HCT116 (cell line): ENCODE measurements around the gene CCDC188. TPM values are rescaled to one million over a fixed set of nuclear protein-coding genes. Genes with fewer than 3 reads are reported as not detected.

Experiments
- ATAC-seq: fragments of 200-7000 bp; cut with Tn5 transposase; 2 replicates; pipeline ENCODE4 v1.9.1; 2020; ENCODE audit warnings: mild to moderate bottlenecking, moderate library complexity
- BruUV-seq: library from RNA; stranded (reverse); fragments of 400-500 nt; replicated peaks from 2 replicates; lab custom pipeline; 2021; lab: Mats Ljungman, UMichigan
- CTCF ChIA-PET: fragments of 300-600 bp; sonication (Branson Sonifier 250); formaldehyde crosslinking; loops from one replicate; lab custom pipeline; 2021; ENCODE audit warnings: antibody characterized with exemption; lab: Charles Lee
- POLR2A ChIA-PET: fragments of 300-600, 350-600 bp; sonication (Branson Sonifier 250); formaldehyde crosslinking; loops from one replicate; lab custom pipeline; 2021; ENCODE audit warnings: antibody characterized with exemption; lab: Charles Lee
- RAD21 ChIA-PET, 2 experiments: fragments of 300-600 bp; sonication (Branson Sonifier 250); formaldehyde crosslinking; loops; one replicate each; lab custom pipeline; 2023; ENCODE audit warnings: low total read pairs in 2 of 2; ENCODE audit not compliant: uncharacterized antibody in 2 of 2, unreplicated experiment in 2 of 2, low non-redundant PET in 1 of 2; lab: Charles Lee
- DNase-seq: peaks from one replicate; pipeline ENCODE4 v3.0.0-alpha.2; 2010; ENCODE audit warnings: low read depth, low spot score
- H2AFZ ChIP-seq: fragments of 200-600 bp; shearing (Covaris generic), sonication (generic); 2 replicates; pipeline ENCODE4 v1.6.1; 2017; ENCODE audit warnings: low read depth, mixed run types, mixed read lengths, antibody characterized with exemption, low read length; ENCODE audit not compliant: poor library complexity, severe bottlenecking
- H3K27ac ChIP-seq: 2 replicates; pipeline ENCODE4 v1.5.1; 2012; ENCODE audit warnings: low read depth, low read length
- H3K27me3 ChIP-seq: fragments of 200-600 bp; sonication (generic); 2 replicates; pipeline ENCODE4 v1.6.1; 2016; ENCODE audit warnings: mixed run types, low read length, mixed read lengths; ENCODE audit not compliant: insufficient read depth
- H3K36me3 ChIP-seq, 2 experiments: fragments of 200-500 bp in 1 of 2; fragments of 200-600 bp in 1 of 2; sonication (Bioruptor generic) in 1 of 2; sonication (generic) in 1 of 2; 2 replicates each; pipeline versions ENCODE4 v1.5.1 to v1.6.1; 2014 to 2016; ENCODE audit warnings: low read length in 2 of 2, inconsistent platforms in 1 of 2, mixed read lengths in 1 of 2, mixed run types in 1 of 2; ENCODE audit not compliant: insufficient read depth in 2 of 2, control insufficient read depth in 1 of 2
- H3K4me1 ChIP-seq, 2 experiments: fragments of 200-600 bp in 1 of 2; sonication (generic) in 1 of 2; 2 replicates each; pipeline versions ENCODE4 v1.5.1 to v1.6.1; 2012 to 2017; ENCODE audit warnings: low read length in 2 of 2, inconsistent platforms in 1 of 2, mild to moderate bottlenecking in 1 of 2, mixed read lengths in 1 of 2, mixed run types in 1 of 2, moderate library complexity in 1 of 2; ENCODE audit not compliant: insufficient read depth in 2 of 2, control insufficient read depth in 1 of 2
- H3K4me2 ChIP-seq: fragments of 200-600 bp; sonication (generic); 2 replicates; pipeline ENCODE4 v1.6.1; 2017; ENCODE audit warnings: mixed run types, low read length, mixed read lengths
- H3K4me3 ChIP-seq, 2 experiments: fragments of 200-600 bp in 1 of 2; sonication (generic) in 1 of 2; replicated peaks in 1 of 2; 2 replicates each; pipeline ENCODE4 v1.5.1; 2011 to 2016; ENCODE audit warnings: low read length in 2 of 2, control low read depth in 1 of 2, low read depth in 1 of 2, mild to moderate bottlenecking in 1 of 2, mixed read lengths in 1 of 2, mixed run types in 1 of 2
- H3K79me2 ChIP-seq: fragments of 200-600 bp; sonication (generic); 2 replicates; pipeline ENCODE4 v1.6.1; 2017; ENCODE audit warnings: mild to moderate bottlenecking, mixed run types, low read length, moderate library complexity, mixed read lengths; ENCODE audit not compliant: insufficient read depth
- H3K9ac ChIP-seq: fragments of 200-600 bp; sonication (generic); 2 replicates; pipeline ENCODE4 v1.6.1; 2016; ENCODE audit warnings: low read length, mixed read lengths
- H3K9me2 ChIP-seq: fragments of 200-600 bp; sonication (generic), shearing (Covaris generic); 2 replicates; pipeline ENCODE4 v1.6.1; 2017; ENCODE audit warnings: mixed run types, mild to moderate bottlenecking, moderate library complexity; ENCODE audit not compliant: insufficient read depth
- H3K9me3 ChIP-seq, 2 experiments: fragments of 200-500 bp in 1 of 2; fragments of 200-600 bp in 1 of 2; sonication (Bioruptor generic) in 1 of 2; sonication (generic) in 1 of 2; 2 replicates each; pipeline ENCODE4 v1.6.1; 2014 to 2017; ENCODE audit warnings: low read length in 2 of 2, mixed read lengths in 2 of 2, inconsistent platforms in 1 of 2, low read depth in 1 of 2, mild to moderate bottlenecking in 1 of 2, mixed run types in 1 of 2, moderate library complexity in 1 of 2; ENCODE audit not compliant: control insufficient read depth in 1 of 2, insufficient read depth in 1 of 2
- H4K20me1 ChIP-seq: fragments of 200-600 bp; sonication (generic), shearing (Covaris generic); 2 replicates; pipeline ENCODE4 v1.6.1; 2017; ENCODE audit warnings: mixed run types, mild to moderate bottlenecking, moderate library complexity; ENCODE audit not compliant: insufficient read depth
- FOSL1 ChIP-seq: IDR thresholded peaks from 2 replicates; pipeline ENCODE4 v1.6.1; 2012; ENCODE audit warnings: low read depth
- MAX ChIP-seq: IDR thresholded peaks from 2 replicates; pipeline ENCODE4 v1.6.1; 2012
- SRF ChIP-seq: IDR thresholded peaks from 2 replicates; pipeline ENCODE4 v1.6.1; 2012; ENCODE audit warnings: low read depth
- intact Hi-C: fragments of 100-400 bp; cut with micrococcal nuclease; formaldehyde crosslinking; loops from 2 replicates; pipeline ENCODE4 v1.10.0; 2022
- total RNA-seq: library from RNA; stranded (reverse); gene quantifications from one replicate; pipeline ENCODE4 v1.2.1, GENCODE V29; 2021; ENCODE audit not compliant: unreplicated experiment
- TF ChIP-seq, protein P1 (sequence below), 3 experiments: fragments of 200-600 bp in 1 of 3; sonication (generic) in 1 of 3; IDR thresholded peaks in 2 of 3; conservative IDR thresholded peaks in 1 of 3; 2 replicates each; pipeline ENCODE4 v1.5.1; 2012 to 2017; ENCODE audit warnings: low read depth in 2 of 3, low read length in 2 of 3, antibody characterized with exemption in 1 of 3, borderline replicate concordance in 1 of 3, control low read depth in 1 of 3, mild to moderate bottlenecking in 1 of 3, mixed read lengths in 1 of 3, mixed run types in 1 of 3, moderate library complexity in 1 of 3; ENCODE audit not compliant: insufficient read depth in 1 of 3

CCDC188 gene
- total RNA-seq, 1 experiment from 2014 or later = not detected

DNA sequence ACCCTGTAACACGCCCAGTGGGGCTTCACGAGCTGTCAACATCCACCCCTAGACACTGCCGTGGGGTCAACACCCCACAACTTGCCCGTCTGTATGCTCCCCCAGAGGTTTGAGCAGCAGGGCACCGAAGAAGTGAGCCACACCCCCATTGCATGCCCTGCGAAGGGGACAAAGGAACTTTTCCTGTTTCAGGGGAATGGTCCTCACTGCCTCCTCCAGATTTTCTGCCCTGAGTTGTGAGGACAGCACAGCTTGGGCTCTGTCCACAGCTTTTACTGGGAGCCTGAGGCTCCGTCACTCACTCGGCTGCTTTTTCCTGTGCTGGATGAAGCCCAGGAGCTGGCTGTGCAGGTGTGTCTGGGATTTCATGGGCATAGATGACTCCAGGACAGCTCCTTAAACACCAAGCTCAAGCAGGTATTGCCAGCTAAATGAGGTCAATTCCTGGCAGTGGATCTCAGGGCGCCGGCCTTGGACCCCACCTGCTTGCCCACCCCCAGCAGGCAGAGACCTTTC, 40.2 kb upstream of the CCDC188 start (continued):
- TF ChIP-seq, protein P1, sequence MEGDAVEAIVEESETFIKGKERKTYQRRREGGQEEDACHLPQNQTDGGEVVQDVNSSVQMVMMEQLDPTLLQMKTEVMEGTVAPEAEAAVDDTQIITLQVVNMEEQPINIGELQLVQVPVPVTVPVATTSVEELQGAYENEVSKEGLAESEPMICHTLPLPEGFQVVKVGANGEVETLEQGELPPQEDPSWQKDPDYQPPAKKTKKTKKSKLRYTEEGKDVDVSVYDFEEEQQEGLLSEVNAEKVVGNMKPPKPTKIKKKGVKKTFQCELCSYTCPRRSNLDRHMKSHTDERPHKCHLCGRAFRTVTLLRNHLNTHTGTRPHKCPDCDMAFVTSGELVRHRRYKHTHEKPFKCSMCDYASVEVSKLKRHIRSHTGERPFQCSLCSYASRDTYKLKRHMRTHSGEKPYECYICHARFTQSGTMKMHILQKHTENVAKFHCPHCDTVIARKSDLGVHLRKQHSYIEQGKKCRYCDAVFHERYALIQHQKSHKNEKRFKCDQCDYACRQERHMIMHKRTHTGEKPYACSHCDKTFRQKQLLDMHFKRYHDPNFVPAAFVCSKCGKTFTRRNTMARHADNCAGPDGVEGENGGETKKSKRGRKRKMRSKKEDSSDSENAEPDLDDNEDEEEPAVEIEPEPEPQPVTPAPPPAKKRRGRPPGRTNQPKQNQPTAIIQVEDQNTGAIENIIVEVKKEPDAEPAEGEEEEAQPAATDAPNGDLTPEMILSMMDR (IDR thresholded peaks at IDR 0.05 in 2 of 3, conservative IDR thresholded peaks at IDR 0.05 in 1 of 3; ENCODE audit: borderline replicate concordance in 1 of 3, insufficient read depth in 1 of 3, low read depth in 2 of 3, low read length in 2 of 3) = no peak

GRCh38 chr22:20188567-20188877, 37.7 kb upstream of the CCDC188 start:
- TF ChIP-seq MAX (no peak), FOSL1 (no peak), SRF (no peak)
- DNase-seq = no peak
- ChIA-PET POLR2A (no interaction called here), RAD21 (no interaction called here), CTCF (no interaction called here)
- no peak for ATAC-seq
- no peak overlapping the region for H3K27ac ChIP-seq
- H3K4me2 ChIP-seq = no peak overlapping the region
- no peak overlapping the region for H3K9ac ChIP-seq
- BruUV-seq = no TSS peak
- no peaks in the 10 kb centered on the region for H3K4me1 ChIP-seq
- H3K27me3 ChIP-seq = no peaks in the 10 kb centered on the region
- no peaks in the 10 kb centered on the region for H3K9me2 ChIP-seq
- no peaks in the 10 kb centered on the region for H3K9me3 ChIP-seq
- no peaks in the 10 kb centered on the region for H4K20me1 ChIP-seq
- H3K4me3 ChIP-seq = no peak overlapping the region
- H3K36me3 ChIP-seq = no peaks in the 10 kb centered on the region
- no peak overlapping the region for H2AFZ ChIP-seq
- intact Hi-C loops = no loop called here
- H3K79me2 ChIP-seq = no peaks in the 10 kb centered on the region
